Non-pigmented ciliary epithelial cell (primary cell): ENCODE data around the gene FKBP8.

Source experiments
- DNase-seq: peaks from one replicate; pipeline ENCODE4 v3.0.0-alpha.2; 2010; ENCODE audit warnings: low read depth

FKBP8 gene

GRCh38 chr19:18502246-18502637 is 41.1 kb downstream of the FKBP8 start:
- DNase-seq: no peak

- DNase-seq: no peak
These were observed 41.5 kb downstream of the FKBP8 start for GRCh38 chr19:18501832-18502231.

GRCh38 chr19:18501351-18501750 is 42.0 kb downstream of the FKBP8 start:
- DNase-seq: no peak

- no peak for DNase-seq
These were observed 42.6 kb downstream of the FKBP8 start for GRCh38 chr19:18500799-18501198.

GRCh38 chr19:18500376-18500775 is 43.0 kb downstream of the FKBP8 start:
- DNase-seq: no peak

GRCh38 chr19:18499055-18499775 is 44.2 kb downstream of the FKBP8 start:
- DNase-seq: no peak

GRCh38 chr19:18496980-18497256 is 46.5 kb downstream of the FKBP8 start:
- no peak for DNase-seq

- DNase-seq: no peak
These were observed 47.0 kb downstream of the FKBP8 start for GRCh38 chr19:18496167-18496979.

- no peak for DNase-seq
These were observed 48.0 kb downstream of the FKBP8 start for GRCh38 chr19:18495204-18495911.

GRCh38 chr19:18494267-18494607 is 49.1 kb downstream of the FKBP8 start:
- no peak for DNase-seq

- DNase-seq: no peak
These were observed 49.7 kb downstream of the FKBP8 start for GRCh38 chr19:18493440-18494266.

- no peak for DNase-seq
These were observed 51.1 kb downstream of the FKBP8 start for GRCh38 chr19:18491995-18492953.

- DNase-seq: no peak
These were observed 52.6 kb downstream of the FKBP8 start for GRCh38 chr19:18490728-18491127.

GRCh38 chr19:18489627-18490184 is 53.7 kb downstream of the FKBP8 start:
- no peak for DNase-seq

GRCh38 chr19:18488838-18489626 is 54.3 kb downstream of the FKBP8 start:
- no peak for DNase-seq

GRCh38 chr19:18488403-18488723 is 55.0 kb downstream of the FKBP8 start:
- no peak for DNase-seq

GRCh38 chr19:18487576-18488402 is 55.6 kb downstream of the FKBP8 start:
- no peak for DNase-seq

GRCh38 chr19:18486746-18487145 is 56.6 kb downstream of the FKBP8 start:
- no peak for DNase-seq

- DNase-seq: no peak
These were observed 58.4 kb downstream of the FKBP8 start for GRCh38 chr19:18484992-18485391.
